Measurements from ENCODE around the gene LY9. TPM values are rescaled to one million over a fixed set of nuclear protein-coding genes. Genes with fewer than 3 reads are reported as not detected.

The LY9 gene, protein sequence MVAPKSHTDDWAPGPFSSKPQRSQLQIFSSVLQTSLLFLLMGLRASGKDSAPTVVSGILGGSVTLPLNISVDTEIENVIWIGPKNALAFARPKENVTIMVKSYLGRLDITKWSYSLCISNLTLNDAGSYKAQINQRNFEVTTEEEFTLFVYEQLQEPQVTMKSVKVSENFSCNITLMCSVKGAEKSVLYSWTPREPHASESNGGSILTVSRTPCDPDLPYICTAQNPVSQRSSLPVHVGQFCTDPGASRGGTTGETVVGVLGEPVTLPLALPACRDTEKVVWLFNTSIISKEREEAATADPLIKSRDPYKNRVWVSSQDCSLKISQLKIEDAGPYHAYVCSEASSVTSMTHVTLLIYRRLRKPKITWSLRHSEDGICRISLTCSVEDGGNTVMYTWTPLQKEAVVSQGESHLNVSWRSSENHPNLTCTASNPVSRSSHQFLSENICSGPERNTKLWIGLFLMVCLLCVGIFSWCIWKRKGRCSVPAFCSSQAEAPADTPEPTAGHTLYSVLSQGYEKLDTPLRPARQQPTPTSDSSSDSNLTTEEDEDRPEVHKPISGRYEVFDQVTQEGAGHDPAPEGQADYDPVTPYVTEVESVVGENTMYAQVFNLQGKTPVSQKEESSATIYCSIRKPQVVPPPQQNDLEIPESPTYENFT
- total RNA-seq = 1 to 10 TPM in 1 of 6 experiments, under 1 TPM in 4, not detected in 1; 0.11 to 1.3 (median 0.37) TPM
- long read RNA-seq = 0 reads

DNA sequence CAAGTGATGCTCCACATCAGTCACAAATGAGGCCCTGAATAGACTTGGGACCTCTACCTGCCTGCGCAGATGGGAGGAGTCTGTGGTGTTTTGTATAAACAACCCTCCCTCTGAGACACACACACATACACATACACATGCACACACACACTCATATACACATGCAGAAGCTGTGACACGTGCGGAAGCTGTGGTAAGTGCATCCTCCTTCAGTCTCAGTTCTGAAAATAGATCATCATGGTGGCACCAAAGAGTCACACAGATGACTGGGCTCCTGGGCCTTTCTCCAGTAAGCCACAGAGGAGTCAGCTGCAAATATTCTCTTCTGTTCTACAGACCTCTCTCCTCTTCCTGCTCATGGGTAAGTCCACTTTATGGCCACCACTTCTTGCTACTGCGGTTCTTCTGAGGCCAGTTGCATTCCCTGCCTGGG, at the start of gene LY9:
Gene LY9, plus strand, starts transcription at position 224 of the 433 bp plus-strand sequence. Its CDS starts 14 bp downstream, at position 238.
- Histone ChIP-seq H3K4me3 (no peak within 1 kb of the TSS), H3K36me3 (no peaks in the 10 kb centered on the region), H3K4me1 (no peaks in the 10 kb centered on the region), H3K27me3 (no peaks in the 10 kb centered on the region), H3K9me3 (no peaks in the 10 kb centered on the region), H3K27ac (peak within 1 kb of the TSS in 1 of 3 donors; percentile 18)
- TF ChIP-seq POLR2A (IDR thresholded peaks at IDR 0.05) = peak; percentile 19
- TF ChIP-seq, protein P1, sequence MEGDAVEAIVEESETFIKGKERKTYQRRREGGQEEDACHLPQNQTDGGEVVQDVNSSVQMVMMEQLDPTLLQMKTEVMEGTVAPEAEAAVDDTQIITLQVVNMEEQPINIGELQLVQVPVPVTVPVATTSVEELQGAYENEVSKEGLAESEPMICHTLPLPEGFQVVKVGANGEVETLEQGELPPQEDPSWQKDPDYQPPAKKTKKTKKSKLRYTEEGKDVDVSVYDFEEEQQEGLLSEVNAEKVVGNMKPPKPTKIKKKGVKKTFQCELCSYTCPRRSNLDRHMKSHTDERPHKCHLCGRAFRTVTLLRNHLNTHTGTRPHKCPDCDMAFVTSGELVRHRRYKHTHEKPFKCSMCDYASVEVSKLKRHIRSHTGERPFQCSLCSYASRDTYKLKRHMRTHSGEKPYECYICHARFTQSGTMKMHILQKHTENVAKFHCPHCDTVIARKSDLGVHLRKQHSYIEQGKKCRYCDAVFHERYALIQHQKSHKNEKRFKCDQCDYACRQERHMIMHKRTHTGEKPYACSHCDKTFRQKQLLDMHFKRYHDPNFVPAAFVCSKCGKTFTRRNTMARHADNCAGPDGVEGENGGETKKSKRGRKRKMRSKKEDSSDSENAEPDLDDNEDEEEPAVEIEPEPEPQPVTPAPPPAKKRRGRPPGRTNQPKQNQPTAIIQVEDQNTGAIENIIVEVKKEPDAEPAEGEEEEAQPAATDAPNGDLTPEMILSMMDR (IDR thresholded peaks at IDR 0.05) = no peak
- peak; percentile 56 to 76 (median 60) for ATAC-seq
- DNase-seq = no peak
- intact Hi-C loops (cut with DNase I) = no loop called here
- WGBS (ENCODE audit: insufficient coverage, low coverage, low lambda C conversion rate, missing lambda C conversion rate) = 63% methylated on average over 2 of the region's 4 CpGs

DNA sequence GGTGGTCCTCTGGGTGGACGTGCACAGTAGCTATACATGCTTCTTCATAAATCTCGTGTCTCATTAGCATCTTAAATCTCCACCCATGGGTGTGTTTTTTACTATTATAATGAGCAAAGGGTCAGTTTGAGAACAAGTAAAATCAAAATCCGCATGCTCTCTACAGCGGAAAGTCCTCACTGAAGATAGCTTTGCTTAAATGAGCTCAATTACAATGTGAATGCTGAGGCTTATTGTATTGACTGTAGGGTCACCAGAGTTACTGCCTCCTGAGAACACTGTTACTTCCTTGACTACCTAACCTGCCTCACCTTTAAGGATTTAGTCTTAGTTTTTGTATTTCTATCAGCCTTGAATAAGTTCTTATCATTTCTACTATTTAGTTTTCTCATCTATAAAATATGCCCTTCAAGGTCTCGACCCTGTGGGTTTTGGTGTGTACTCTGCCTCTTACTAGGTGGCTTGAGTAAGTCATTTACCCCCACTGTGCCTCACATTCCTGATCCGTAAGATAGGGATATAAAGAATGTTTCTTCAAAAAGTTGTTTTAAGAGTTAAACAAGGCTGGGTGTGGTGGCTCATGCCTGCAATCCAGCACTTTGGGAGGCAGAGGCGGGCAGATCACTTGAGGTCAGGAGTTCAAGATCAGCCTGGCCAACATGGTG, 49.0 kb upstream of the LY9 start:
- DNase-seq (no peak), ATAC-seq (no peak)
- Histone ChIP-seq H3K4me1 (no peaks in the 10 kb centered on the region), H3K27ac (no peak overlapping the region), H3K36me3 (no peaks in the 10 kb centered on the region), H3K4me3 (no peak overlapping the region), H3K27me3 (no peaks in the 10 kb centered on the region), H3K9me3 (no peaks in the 10 kb centered on the region)
- intact Hi-C loops (cut with DNase I) = no loop called here
- TF ChIP-seq, protein P1 (IDR thresholded peaks at IDR 0.05) = no peak
- no peak for TF ChIP-seq POLR2A (IDR thresholded peaks at IDR 0.05)
- 79% methylated on average over 6 of the region's 7 CpGs for WGBS (ENCODE audit: insufficient coverage, low coverage, low lambda C conversion rate, missing lambda C conversion rate)

DNA sequence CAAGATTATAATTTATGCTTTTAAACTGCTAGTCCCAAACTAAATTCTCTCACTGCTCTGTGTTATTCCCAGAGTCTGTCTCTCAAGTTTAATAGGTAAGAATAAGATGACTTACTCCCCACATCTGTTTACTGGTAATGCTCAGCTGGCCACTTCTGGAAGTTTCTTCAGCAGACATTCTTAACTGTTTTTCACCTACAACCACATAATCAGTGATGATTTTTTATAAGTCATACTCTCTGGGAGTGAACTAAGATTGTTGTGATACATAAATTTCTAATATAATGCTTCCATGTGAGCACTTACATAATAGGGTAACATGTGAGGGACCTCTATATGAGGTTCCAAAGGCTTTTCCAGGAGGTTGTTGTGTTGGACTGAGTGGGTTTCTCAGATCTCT, 48.3 kb upstream of the LY9 start:
- H3K9me3 ChIP-seq = no peaks in the 10 kb centered on the region
- H3K27me3 ChIP-seq = no peaks in the 10 kb centered on the region
- no peak for TF ChIP-seq POLR2A (IDR thresholded peaks at IDR 0.05)
- TF ChIP-seq, protein P1 (IDR thresholded peaks at IDR 0.05) = no peak
- no peak overlapping the region for H3K27ac ChIP-seq
- H3K4me3 ChIP-seq = no peak overlapping the region
- no peak for DNase-seq
- no peak for ATAC-seq
- no peaks in the 10 kb centered on the region for H3K36me3 ChIP-seq
- H3K4me1 ChIP-seq = no peaks in the 10 kb centered on the region
- intact Hi-C loops (cut with DNase I) = no loop called here

DNA sequence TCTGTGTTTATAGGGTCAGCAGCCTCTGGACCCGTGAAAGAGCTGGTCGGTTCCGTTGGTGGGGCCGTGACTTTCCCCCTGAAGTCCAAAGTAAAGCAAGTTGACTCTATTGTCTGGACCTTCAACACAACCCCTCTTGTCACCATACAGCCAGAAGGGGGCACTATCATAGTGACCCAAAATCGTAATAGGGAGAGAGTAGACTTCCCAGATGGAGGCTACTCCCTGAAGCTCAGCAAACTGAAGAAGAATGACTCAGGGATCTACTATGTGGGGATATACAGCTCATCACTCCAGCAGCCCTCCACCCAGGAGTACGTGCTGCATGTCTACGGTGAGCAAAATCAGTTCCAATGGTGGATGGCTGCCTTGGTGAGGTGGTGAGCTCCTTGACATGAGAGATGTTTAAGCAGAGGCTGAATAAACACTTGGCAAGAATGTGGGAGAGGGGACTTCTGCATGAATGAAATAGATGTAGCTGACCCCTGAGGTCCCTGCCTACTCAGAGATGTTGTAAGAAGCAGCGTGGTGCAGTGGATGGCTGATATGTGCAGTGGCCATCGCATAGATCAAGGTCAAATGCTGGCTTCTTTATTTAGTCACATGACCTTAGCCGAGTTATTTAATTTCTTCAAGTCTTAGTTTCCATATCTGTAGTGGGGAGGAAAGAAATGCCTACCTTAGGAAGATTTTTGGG, 47.6 kb upstream of the LY9 start:
- no peak overlapping the region for H3K27ac ChIP-seq
- TF ChIP-seq POLR2A (IDR thresholded peaks at IDR 0.05) = no peak
- TF ChIP-seq, protein P1 (IDR thresholded peaks at IDR 0.05) = peak in 1 of 4 donors; percentile 39
- H3K36me3 ChIP-seq = no peaks in the 10 kb centered on the region
- no peak overlapping the region for H3K4me3 ChIP-seq
- ATAC-seq = peak in 3 of 4 donors; percentile 30
- no peaks in the 10 kb centered on the region for H3K27me3 ChIP-seq
- H3K4me1 ChIP-seq = no peaks in the 10 kb centered on the region
- intact Hi-C loops (cut with DNase I) = no loop called here
- 73% methylated on average over 8 of the region's 10 CpGs for WGBS (ENCODE audit: insufficient coverage, low coverage, low lambda C conversion rate, missing lambda C conversion rate)
- no peak for DNase-seq
- no peaks in the 10 kb centered on the region for H3K9me3 ChIP-seq

Measured in right lobe of liver (tissue), 6 donors.